ENCODE results near the gene MTHFD2L. TPM values are rescaled to one million over a fixed set of nuclear protein-coding genes. Genes with fewer than 3 reads are reported as not detected.
A peak's percentile ranks its signal among the peaks of the same experiment; 100 is the strongest.

Gene MTHFD2L
- total RNA-seq, 1 donor from 2014 or later: 14.1 TPM

DNA sequence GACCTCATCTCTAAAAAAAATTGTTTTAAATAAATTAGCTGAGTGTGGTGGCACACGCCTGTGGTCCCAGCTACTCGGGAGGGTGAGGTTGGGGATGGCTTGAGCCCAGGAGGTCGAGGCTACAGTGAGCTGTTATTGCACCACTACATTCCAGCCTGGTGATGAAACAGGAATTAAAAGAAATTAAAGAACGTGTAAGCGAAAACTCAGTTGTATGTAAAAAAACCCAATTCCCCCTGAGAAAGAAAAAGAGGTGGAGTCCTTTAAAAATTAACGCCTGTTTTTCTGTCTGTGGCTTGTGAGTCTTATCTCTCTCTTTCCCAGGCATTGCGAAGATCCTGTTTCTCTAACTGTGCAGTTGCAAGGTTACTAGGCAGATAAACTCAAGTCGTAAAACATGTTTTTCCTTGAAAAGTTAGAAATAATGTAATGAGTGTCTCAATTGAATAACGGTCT, 172.4 kb downstream of the MTHFD2L start:
- DNase-seq: no peak
- H3K36me3 ChIP-seq: no peaks in the 10 kb centered on the region
- no peak overlapping the region for H3K4me3 ChIP-seq
- no peaks in the 10 kb centered on the region for H3K27me3 ChIP-seq
- intact Hi-C loops (cut with DNase I): no loop called here
- H3K4me1 ChIP-seq: no peaks in the 10 kb centered on the region
- TF ChIP-seq, protein P1, sequence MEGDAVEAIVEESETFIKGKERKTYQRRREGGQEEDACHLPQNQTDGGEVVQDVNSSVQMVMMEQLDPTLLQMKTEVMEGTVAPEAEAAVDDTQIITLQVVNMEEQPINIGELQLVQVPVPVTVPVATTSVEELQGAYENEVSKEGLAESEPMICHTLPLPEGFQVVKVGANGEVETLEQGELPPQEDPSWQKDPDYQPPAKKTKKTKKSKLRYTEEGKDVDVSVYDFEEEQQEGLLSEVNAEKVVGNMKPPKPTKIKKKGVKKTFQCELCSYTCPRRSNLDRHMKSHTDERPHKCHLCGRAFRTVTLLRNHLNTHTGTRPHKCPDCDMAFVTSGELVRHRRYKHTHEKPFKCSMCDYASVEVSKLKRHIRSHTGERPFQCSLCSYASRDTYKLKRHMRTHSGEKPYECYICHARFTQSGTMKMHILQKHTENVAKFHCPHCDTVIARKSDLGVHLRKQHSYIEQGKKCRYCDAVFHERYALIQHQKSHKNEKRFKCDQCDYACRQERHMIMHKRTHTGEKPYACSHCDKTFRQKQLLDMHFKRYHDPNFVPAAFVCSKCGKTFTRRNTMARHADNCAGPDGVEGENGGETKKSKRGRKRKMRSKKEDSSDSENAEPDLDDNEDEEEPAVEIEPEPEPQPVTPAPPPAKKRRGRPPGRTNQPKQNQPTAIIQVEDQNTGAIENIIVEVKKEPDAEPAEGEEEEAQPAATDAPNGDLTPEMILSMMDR (IDR thresholded peaks at IDR 0.05): no peak
- no peak for ATAC-seq
- H3K9me3 ChIP-seq: no peaks in the 10 kb centered on the region
- no peak overlapping the region for H3K27ac ChIP-seq

DNA sequence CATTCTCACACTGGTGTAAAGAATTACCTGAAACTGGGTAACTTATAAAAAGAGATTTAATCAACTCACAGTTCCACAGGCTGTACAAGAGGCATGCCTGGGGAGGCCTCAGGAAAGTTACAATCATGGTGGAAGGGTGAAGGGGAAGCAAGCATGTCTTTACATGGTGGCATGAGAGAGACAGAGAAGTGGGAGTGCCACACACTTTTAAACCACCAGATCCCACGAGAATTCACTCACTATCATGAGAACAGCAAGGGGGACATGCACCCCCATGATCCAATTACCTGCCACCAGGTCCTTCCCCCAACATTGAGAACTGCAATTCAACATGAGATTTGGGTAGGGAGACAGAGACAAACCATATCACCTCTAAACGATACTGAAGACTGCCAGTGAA, 173.3 kb downstream of the MTHFD2L start:
- no peak for ATAC-seq
- intact Hi-C loops (cut with DNase I): no loop called here
- no peaks in the 10 kb centered on the region for H3K4me1 ChIP-seq

DNA sequence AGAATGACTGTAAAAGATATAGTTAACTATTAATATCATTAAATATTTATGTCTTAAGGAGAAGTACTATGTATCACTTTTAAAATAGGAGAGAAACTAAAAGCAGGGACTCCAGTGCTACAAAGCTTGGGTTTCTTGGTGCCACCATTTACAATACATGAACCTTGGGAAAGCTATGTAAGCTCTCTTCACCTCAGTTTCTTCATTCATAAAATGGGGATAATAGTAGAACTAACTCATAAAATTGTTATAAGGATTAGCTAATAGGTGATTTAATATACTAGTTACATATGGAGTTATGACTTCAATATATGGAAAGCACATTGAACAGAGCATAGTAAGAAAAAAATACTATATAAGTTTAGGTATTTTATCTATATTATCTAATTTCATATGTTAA, 174.0 kb downstream of the MTHFD2L start:
- intact Hi-C loops (cut with DNase I): no loop called here
- ATAC-seq: no peak
- Histone ChIP-seq H3K27ac (no peak overlapping the region), H3K27me3 (no peaks in the 10 kb centered on the region), H3K4me3 (no peak overlapping the region), H3K4me1 (no peaks in the 10 kb centered on the region), H3K9me3 (no peaks in the 10 kb centered on the region), H3K36me3 (no peaks in the 10 kb centered on the region)
- no peak for DNase-seq
- TF ChIP-seq, protein P1 (IDR thresholded peaks at IDR 0.05): no peak

More for the DNA sequence above, 173.3 kb downstream of the MTHFD2L start:
- TF ChIP-seq, protein P1 (IDR thresholded peaks at IDR 0.05): no peak
- H3K4me3 ChIP-seq: no peak overlapping the region
- no peak for DNase-seq
- no peaks in the 10 kb centered on the region for H3K36me3 ChIP-seq
- H3K9me3 ChIP-seq: no peaks in the 10 kb centered on the region
- H3K27ac ChIP-seq: no peak overlapping the region
- no peaks in the 10 kb centered on the region for H3K27me3 ChIP-seq

DNA sequence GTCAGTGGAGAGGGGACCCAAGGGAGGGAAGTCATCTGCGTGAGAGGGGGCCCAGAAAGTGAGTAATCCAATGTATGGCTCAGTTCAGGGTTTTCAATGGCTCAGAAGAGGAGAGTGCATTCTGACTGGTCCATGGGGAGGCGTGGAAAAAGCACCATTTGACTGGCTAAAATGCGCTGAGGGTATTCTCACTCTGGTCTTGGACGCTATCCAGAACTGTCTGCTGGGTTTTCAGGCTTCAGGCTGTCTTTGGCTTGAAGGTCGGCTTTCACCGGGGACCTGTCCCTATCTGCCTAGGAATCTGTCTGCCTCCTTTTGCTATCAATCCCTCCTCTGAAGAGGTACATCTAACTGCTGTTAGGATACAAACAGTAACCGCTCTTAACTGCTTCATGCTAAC, 176.7 kb downstream of the MTHFD2L start:
- Histone ChIP-seq H3K36me3 (no peaks in the 10 kb centered on the region), H3K27ac (no peak overlapping the region), H3K27me3 (no peaks in the 10 kb centered on the region), H3K9me3 (no peaks in the 10 kb centered on the region), H3K4me1 (no peaks in the 10 kb centered on the region), H3K4me3 (no peak overlapping the region)
- DNase-seq: no peak
- TF ChIP-seq, protein P1 (IDR thresholded peaks at IDR 0.05): no peak
- ATAC-seq: no peak
- intact Hi-C loops (cut with DNase I): no loop called here

DNA sequence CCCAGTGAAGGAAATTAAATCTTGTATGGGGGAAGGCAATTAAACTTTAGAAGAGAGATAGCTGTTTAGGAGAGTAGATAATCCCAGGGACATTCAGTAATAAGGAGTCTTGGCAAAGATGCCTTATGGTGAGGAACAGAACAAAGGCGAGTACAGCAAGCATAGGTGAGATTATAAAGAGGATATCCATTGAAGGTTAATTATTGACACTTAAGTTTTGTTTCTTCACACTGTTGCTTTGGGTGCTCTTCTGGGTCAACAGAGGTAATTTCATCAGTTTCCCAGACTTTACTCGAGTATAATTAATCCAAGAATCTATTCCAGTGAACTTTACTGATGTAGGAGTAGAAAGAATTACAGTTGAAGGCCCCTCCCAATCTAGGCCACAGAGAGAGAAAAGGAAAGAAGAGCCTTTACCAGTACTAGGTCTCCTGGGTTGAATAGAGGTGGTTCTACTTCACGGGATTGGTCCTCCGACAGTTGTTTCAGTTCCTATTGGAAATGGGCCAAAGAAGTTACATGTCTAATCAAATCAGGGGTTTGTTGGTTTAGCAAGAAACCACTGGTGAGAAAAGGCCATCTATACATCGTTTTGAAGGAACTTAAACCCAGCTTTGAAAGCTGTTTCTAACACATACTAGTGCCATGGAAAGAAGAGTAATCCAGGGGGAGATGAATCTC, 177.6 kb downstream of the MTHFD2L start:
- Histone ChIP-seq H3K4me1 (no peaks in the 10 kb centered on the region), H3K36me3 (no peaks in the 10 kb centered on the region), H3K9me3 (no peaks in the 10 kb centered on the region), H3K4me3 (no peak overlapping the region), H3K27me3 (no peaks in the 10 kb centered on the region), H3K27ac (no peak overlapping the region)
- intact Hi-C loops (cut with DNase I): no loop called here
- TF ChIP-seq, protein P1 (IDR thresholded peaks at IDR 0.05): no peak
- peak; percentile 53 for ATAC-seq
- DNase-seq: no peak
